Trophoblast cell (in vitro differentiated cells and primary cell): Measurements from ENCODE around the gene INPP5J.
"Not testable (repeated sequence)": the region's sequence is repeated elsewhere in the genome, so short reads cannot be mapped to it uniquely, and the experiment has no call there.

Experiments
- DNase-seq, 2 donors: peaks; one replicate each; pipeline ENCODE4 v3.0.0-alpha.2; 2016
- H2AFZ ChIP-seq: 2 replicates; pipeline ENCODE4 v1.6.1; 2013; ENCODE audit warnings: low read length, moderate library complexity, mild to moderate bottlenecking; ENCODE audit not compliant: insufficient read depth, poor library complexity
- H2AK5ac ChIP-seq: 2 replicates; pipeline ENCODE4 v1.6.1; 2013; ENCODE audit warnings: mild to moderate bottlenecking, low read length
- H2BK120ac ChIP-seq: 2 replicates; pipeline ENCODE4 v1.6.1; 2013; ENCODE audit warnings: low read length, mild to moderate bottlenecking, moderate library complexity; ENCODE audit not compliant: insufficient read depth, poor library complexity
- H2BK12ac ChIP-seq: 2 replicates; pipeline ENCODE4 v1.6.1; 2013; ENCODE audit warnings: mild to moderate bottlenecking, low read length, moderate library complexity
- H2BK5ac ChIP-seq: 2 replicates; pipeline ENCODE4 v1.6.1; 2013; ENCODE audit warnings: low read length, low read depth, moderate library complexity, mild to moderate bottlenecking; ENCODE audit not compliant: poor library complexity
- H3K14ac ChIP-seq: 2 replicates; pipeline ENCODE4 v1.6.1; 2013; ENCODE audit warnings: mild to moderate bottlenecking, low read length
- H3K18ac ChIP-seq: 2 replicates; pipeline ENCODE4 v1.6.1; 2013; ENCODE audit warnings: mild to moderate bottlenecking, low read length
- H3K23ac ChIP-seq: 2 replicates; pipeline ENCODE4 v1.6.1; 2013; ENCODE audit warnings: low read length
- H3K27ac ChIP-seq: 2 replicates; pipeline ENCODE4 v1.5.1; 2013; ENCODE audit warnings: low read depth, mild to moderate bottlenecking, inconsistent platforms, low read length, moderate library complexity
- H3K27me3 ChIP-seq: 2 replicates; pipeline ENCODE4 v1.6.1; 2013; ENCODE audit warnings: inconsistent platforms, mild to moderate bottlenecking, low read length, moderate library complexity; ENCODE audit not compliant: insufficient read depth
- H3K36me3 ChIP-seq, 2 experiments: 1 replicate in 1 of 2; 2 replicates in 1 of 2; pipeline ENCODE4 v1.6.1; 2013; ENCODE audit warnings: low read length in 2 of 2, mild to moderate bottlenecking in 2 of 2, moderate library complexity in 1 of 2; ENCODE audit not compliant: insufficient read depth in 2 of 2, control insufficient read depth in 1 of 2
- H3K4ac ChIP-seq: 2 replicates; pipeline ENCODE4 v1.6.1; 2013; ENCODE audit warnings: low read depth, mild to moderate bottlenecking, low read length, moderate library complexity
- H3K4me1 ChIP-seq, 2 experiments: 1 replicate in 1 of 2; 2 replicates in 1 of 2; pipeline ENCODE4 v1.6.1; 2013; ENCODE audit warnings: low read length in 2 of 2, mild to moderate bottlenecking in 2 of 2, moderate library complexity in 1 of 2; ENCODE audit not compliant: insufficient read depth in 2 of 2, control insufficient read depth in 1 of 2
- H3K4me2 ChIP-seq: 2 replicates; pipeline ENCODE4 v1.6.1; 2013; ENCODE audit warnings: inconsistent platforms, mild to moderate bottlenecking, low read length, moderate library complexity
- H3K4me3 ChIP-seq: 2 replicates; pipeline ENCODE4 v1.5.1; 2013; ENCODE audit warnings: mild to moderate bottlenecking, low read depth, low read length, inconsistent platforms
- H3K79me1 ChIP-seq: one replicate; pipeline ENCODE4 v1.6.1; 2013; ENCODE audit warnings: low read length
- H3K79me2 ChIP-seq: 2 replicates; pipeline ENCODE4 v1.6.1; 2013; ENCODE audit warnings: low read length, mild to moderate bottlenecking; ENCODE audit not compliant: control insufficient read depth, insufficient read depth, poor library complexity
- H3K9ac ChIP-seq: 2 replicates; pipeline ENCODE4 v1.6.1; 2013; ENCODE audit warnings: mild to moderate bottlenecking, low read length
- H3K9me3 ChIP-seq: 2 replicates; pipeline ENCODE4 v1.6.1; 2013; ENCODE audit warnings: low read depth, mild to moderate bottlenecking, control low read depth, inconsistent platforms, low read length; ENCODE audit not compliant: insufficient read depth
- H4K12ac ChIP-seq: 2 replicates; pipeline ENCODE4 v1.6.1; 2013; ENCODE audit warnings: low read depth, mild to moderate bottlenecking, low read length, moderate library complexity
- H4K8ac ChIP-seq: 2 replicates; pipeline ENCODE4 v1.6.1; 2013; ENCODE audit warnings: low read depth, mild to moderate bottlenecking, low read length, moderate library complexity
- H4K91ac ChIP-seq: one replicate; pipeline ENCODE4 v1.6.1; 2013; ENCODE audit warnings: low read depth, mild to moderate bottlenecking, low read length, moderate library complexity
- WGBS: extraction: QIAGEN DNeasy Blood & Tissue Kit; methylation state at CpG from one replicate; pipeline ENCODE4 v1.1.7; 2013; ENCODE audit warnings: missing lambda C conversion rate; ENCODE audit not compliant: insufficient read length, insufficient coverage; ENCODE audit errors: extremely low coverage; 5-methylcytosine and 5-hydroxymethylcytosine counted together

Gene INPP5J

GRCh38 chr22:31075961-31076360 is 46.8 kb upstream of the INPP5J start:
- Histone ChIP-seq H3K79me1 (peaks cover 3% of the 10 kb centered on the region), H3K27ac (no peak overlapping the region), H3K79me2 (peaks cover 2% of the 10 kb centered on the region), H4K91ac (no peak overlapping the region), H4K8ac (no peak overlapping the region), H3K36me3 (no peaks in the 10 kb centered on the region), H3K9ac (no peak overlapping the region), H3K27me3 (no peaks in the 10 kb centered on the region), H2BK5ac (no peak overlapping the region), H3K4ac (no peak overlapping the region), H3K18ac (no peak overlapping the region), H2BK120ac (no peak overlapping the region), H2AK5ac (no peak overlapping the region), H2AFZ (no peak overlapping the region), H3K23ac (no peak overlapping the region), H3K4me2 (no peak overlapping the region), H3K14ac (no peak overlapping the region), H3K4me1 (peaks cover 4 to 5% of the 10 kb centered on the region in 2 experiments), H3K9me3 (no peaks in the 10 kb centered on the region), H3K4me3 (no peak overlapping the region), H4K12ac (no peak overlapping the region), H2BK12ac (no peak overlapping the region)
- no CpG with 5 or more reads among the region's 15 CpGs for WGBS
- no peak for DNase-seq

GRCh38 chr22:31077681-31078080 is 45.1 kb upstream of the INPP5J start:
- H3K79me2 ChIP-seq: peaks cover 14% of the 10 kb centered on the region
- no peak for DNase-seq

GRCh38 chr22:31078389-31078788 is 44.4 kb upstream of the INPP5J start:
- no CpG with 5 or more reads among the region's 2 CpGs for WGBS
- DNase-seq: not testable (repeated sequence)

More at GRCh38 chr22:31077681-31078080, 45.1 kb upstream of the INPP5J start:
- H3K36me3 ChIP-seq: no peaks in the 10 kb centered on the region
- H3K4ac ChIP-seq: no peak overlapping the region
- H3K9me3 ChIP-seq: no peaks in the 10 kb centered on the region
- H2AFZ ChIP-seq: no peak overlapping the region
- no peak overlapping the region for H3K14ac ChIP-seq
- H3K9ac ChIP-seq: no peak overlapping the region
- no peak overlapping the region for H4K12ac ChIP-seq
- no peak overlapping the region for H4K91ac ChIP-seq
- no peak overlapping the region for H2BK120ac ChIP-seq
- no CpG with 5 or more reads among the region's 6 CpGs for WGBS
- H3K4me2 ChIP-seq: no peak overlapping the region
- H3K23ac ChIP-seq: no peak overlapping the region
- H3K27me3 ChIP-seq: no peaks in the 10 kb centered on the region
- no peak overlapping the region for H4K8ac ChIP-seq
- no peak overlapping the region for H2AK5ac ChIP-seq
- H3K79me1 ChIP-seq: peaks cover 14% of the 10 kb centered on the region
- no peak overlapping the region for H3K18ac ChIP-seq
- H3K4me1 ChIP-seq: peaks cover 15 to 17% of the 10 kb centered on the region in 2 experiments
- H2BK12ac ChIP-seq: no peak overlapping the region
- H3K4me3 ChIP-seq: no peak overlapping the region
- H3K27ac ChIP-seq: no peak overlapping the region
- no peak overlapping the region for H2BK5ac ChIP-seq

GRCh38 chr22:31079095-31079642 is 43.6 kb upstream of the INPP5J start:
- Histone ChIP-seq H2BK120ac (no peak overlapping the region), H3K14ac (no peak overlapping the region), H2BK12ac (no peak overlapping the region), H3K27me3 (no peaks in the 10 kb centered on the region), H3K9me3 (peaks cover 3% of the 10 kb centered on the region), H3K4me1 (peaks cover 28 to 31% of the 10 kb centered on the region in 2 experiments), H3K4ac (no peak overlapping the region), H3K79me2 (peaks cover 16% of the 10 kb centered on the region), H3K9ac (no peak overlapping the region), H4K91ac (no peak overlapping the region), H4K12ac (no peak overlapping the region), H2BK5ac (no peak overlapping the region), H3K4me2 (no peak overlapping the region), H2AFZ (no peak overlapping the region), H3K79me1 (peaks cover 14% of the 10 kb centered on the region), H4K8ac (no peak overlapping the region), H3K4me3 (no peak overlapping the region), H3K18ac (no peak overlapping the region), H2AK5ac (no peak overlapping the region), H3K23ac (no peak overlapping the region), H3K36me3 (peaks cover 6 to 7% of the 10 kb centered on the region in 2 experiments), H3K27ac (no peak overlapping the region)
- WGBS: no CpG with 5 or more reads among the region's 12 CpGs
- DNase-seq: no peak

More at GRCh38 chr22:31078389-31078788, 44.4 kb upstream of the INPP5J start:
- H3K23ac ChIP-seq, H2AK5ac ChIP-seq, H2BK5ac ChIP-seq, H4K12ac ChIP-seq, H3K36me3 ChIP-seq, H3K27me3 ChIP-seq, H2AFZ ChIP-seq, H3K4me3 ChIP-seq, H2BK120ac ChIP-seq, H3K9me3 ChIP-seq, H4K91ac ChIP-seq, H3K18ac ChIP-seq, H3K4me2 ChIP-seq, H3K9ac ChIP-seq, H3K14ac ChIP-seq, H3K27ac ChIP-seq, H4K8ac ChIP-seq, H3K4ac ChIP-seq, H2BK12ac ChIP-seq: not testable (repeated sequence)
- peaks cover 14% of the 10 kb centered on the region for H3K79me2 ChIP-seq
- H3K79me1 ChIP-seq: peaks cover 14% of the 10 kb centered on the region
- H3K4me1 ChIP-seq: peaks cover 21 to 23% of the 10 kb centered on the region in 2 experiments
